Keratinocyte (primary cell): ENCODE data around the gene SMIM7. TPM values are rescaled to one million over a fixed set of nuclear protein-coding genes. Genes with fewer than 3 reads are reported as not detected.

ENCODE experiments used
- DNase-seq: peaks from one replicate; pipeline ENCODE4 v3.0.0-alpha.2; 2011; ENCODE audit warnings: low read depth, missing footprints, low spot score
- FAIRE-seq: peaks from 2 replicates; lab custom pipeline; 2011; peaks lifted over from hg19 to GRCh38; lab: Jason Lieb, UNC
- H2AFZ ChIP-seq: 2 replicates; pipeline ENCODE4 v1.6.0; 2012; ENCODE audit warnings: low read length, control low read depth, inconsistent platforms; ENCODE audit not compliant: control insufficient read depth
- H3K27ac ChIP-seq: 2 replicates; pipeline ENCODE4 v1.5.1; 2011; ENCODE audit warnings: low read length; ENCODE audit not compliant: control insufficient read depth, insufficient read depth
- H3K27me3 ChIP-seq: 3 replicates; pipeline ENCODE4 v1.6.0; 2011; ENCODE audit warnings: low read length; ENCODE audit not compliant: control insufficient read depth, insufficient read depth; ENCODE audit errors: extremely low read depth
- H3K36me3 ChIP-seq, 2 experiments: 2 replicates in 1 of 2; 3 replicates in 1 of 2; pipeline ENCODE4 v1.5.1; 2011; ENCODE audit warnings: low read length in 2 of 2, mild to moderate bottlenecking in 1 of 2; ENCODE audit not compliant: control insufficient read depth in 2 of 2, insufficient read depth in 2 of 2; ENCODE audit errors: extremely low read depth in 1 of 2
- H3K4me1 ChIP-seq: 3 replicates; pipeline ENCODE4 v1.5.1; 2011; ENCODE audit warnings: low read length; ENCODE audit not compliant: control insufficient read depth, insufficient read depth; ENCODE audit errors: extremely low read depth
- H3K4me2 ChIP-seq: 3 replicates; pipeline ENCODE4 v1.6.0; 2011; ENCODE audit warnings: low read depth, low read length; ENCODE audit not compliant: control insufficient read depth, insufficient read depth; ENCODE audit errors: extremely low read depth
- H3K4me3 ChIP-seq, 3 experiments: fragments of 200-600 bp in 1 of 3; sonication (generic) in 1 of 3; 2 replicates in 2 of 3; 3 replicates in 1 of 3; pipeline ENCODE4 v1.5.1; 2011 to 2016; ENCODE audit warnings: low read length in 3 of 3, mild to moderate bottlenecking in 3 of 3, control low read depth in 2 of 3, inconsistent platforms in 1 of 3, low read depth in 1 of 3, mixed read lengths in 1 of 3, mixed run types in 1 of 3, moderate library complexity in 1 of 3; ENCODE audit not compliant: control insufficient read depth in 2 of 3, insufficient read depth in 2 of 3; ENCODE audit errors: extremely low read depth in 1 of 3
- H3K79me2 ChIP-seq: 2 replicates; pipeline ENCODE4 v1.6.0; 2012; ENCODE audit warnings: low read length; ENCODE audit not compliant: control insufficient read depth, insufficient read depth
- H3K9ac ChIP-seq: 3 replicates; pipeline ENCODE4 v1.6.0; 2011; ENCODE audit warnings: low read length; ENCODE audit not compliant: control insufficient read depth, insufficient read depth; ENCODE audit errors: extremely low read depth
- H3K9me1 ChIP-seq: 3 replicates; pipeline ENCODE4 v1.6.0; 2011; ENCODE audit warnings: low read length; ENCODE audit not compliant: control insufficient read depth, insufficient read depth; ENCODE audit errors: extremely low read depth
- H3K9me3 ChIP-seq: 2 replicates; pipeline ENCODE4 v1.5.1; 2012; ENCODE audit warnings: low read depth, low read length; ENCODE audit not compliant: control insufficient read depth
- H4K20me1 ChIP-seq: 3 replicates; pipeline ENCODE4 v1.6.0; 2011; ENCODE audit warnings: low read length; ENCODE audit not compliant: control insufficient read depth, insufficient read depth; ENCODE audit errors: extremely low read depth
- CTCF ChIP-seq, 3 experiments: IDR thresholded peaks in 1 of 3; conservative IDR thresholded peaks in 1 of 3; optimal IDR thresholded peaks in 1 of 3; 2 replicates in 2 of 3; 3 replicates in 1 of 3; pipeline versions ENCODE3 to v1.5.1; 2011; ENCODE audit warnings: low read length in 3 of 3, mild to moderate bottlenecking in 3 of 3, moderate library complexity in 2 of 3, control low read depth in 1 of 3, inconsistent platforms in 1 of 3; ENCODE audit not compliant: insufficient read depth in 2 of 3; ENCODE audit errors: extremely low read depth in 1 of 3
- EZH2 ChIP-seq: IDR thresholded peaks from one replicate; pipeline ENCODE4 v1.6.1; 2012; ENCODE audit warnings: inconsistent platforms, mild to moderate bottlenecking, low read length, moderate library complexity
- dilution Hi-C: fragments of 300-500 bp; cut with MboI; formaldehyde crosslinking; loops from one replicate; pipeline ENCODE4 v1.7.0; 2020; ENCODE audit warnings: low sequenced_read_pairs; ENCODE audit not compliant: extremely low pct_ligation_motif_present
- polyA plus RNA-seq, 5 experiments: library from polyadenylated mRNA; depleted of rRNA in 3 of 5; stranded (reverse) in 3 of 5; stranded (forward) in 1 of 5; unstranded in 1 of 5; fragments of >200 nt; gene quantifications; 1 replicate in 1 of 5; 2 replicates in 3 of 5; 3 replicates in 1 of 5; pipeline versions ENCODE4 v1.2.1 to v1.2.3, GENCODE V29; 2011 to 2012; ENCODE audit warnings: missing spikeins in 2 of 5, low read depth in 1 of 5, low replicate concordance in 1 of 5

The SMIM7 gene
- polyA plus RNA-seq, 1 donor (not counting 4 experiments of a cell fraction or from before 2014, with no cell fraction given) = 79.1 TPM

- H3K4me2 ChIP-seq = no peak overlapping the region
- dilution Hi-C loops = no loop called here
- H3K4me1 ChIP-seq = peaks cover 7% of the 10 kb centered on the region
- peaks cover 51% of the 10 kb centered on the region for H3K79me2 ChIP-seq
- H3K9me1 ChIP-seq = no peaks in the 10 kb centered on the region
- no peak overlapping the region for H3K27ac ChIP-seq
- H3K9ac ChIP-seq = no peak overlapping the region
- no peak for TF ChIP-seq CTCF (optimal IDR thresholded peaks at IDR 0.05 in 1 of 3, IDR thresholded peaks at IDR 0.05 in 1 of 3, conservative IDR thresholded peaks at IDR 0.05 in 1 of 3; ENCODE audit: extremely low read depth in 1 of 3, insufficient read depth in 2 of 3, low read length in 3 of 3)
- TF ChIP-seq EZH2 = no peak
- peaks cover 46 to 52% of the 10 kb centered on the region in 2 experiments for H3K36me3 ChIP-seq
- H4K20me1 ChIP-seq = peaks cover 5% of the 10 kb centered on the region
- H3K4me3 ChIP-seq = no peak overlapping the region
- H3K27me3 ChIP-seq = no peaks in the 10 kb centered on the region
- no peak for DNase-seq
- no peak for FAIRE-seq
- H2AFZ ChIP-seq = no peak overlapping the region
- H3K9me3 ChIP-seq = no peaks in the 10 kb centered on the region
Measured at GRCh38 chr19:16654627-16655026, 5.3 kb downstream of the SMIM7 start.

- Histone ChIP-seq H3K4me1 (peaks cover 4% of the 10 kb centered on the region), H3K4me2 (no peak overlapping the region), H3K9me1 (no peaks in the 10 kb centered on the region), H2AFZ (no peak overlapping the region), H3K9me3 (no peaks in the 10 kb centered on the region), H3K36me3 (peaks cover 46 to 52% of the 10 kb centered on the region in 2 experiments), H3K27me3 (no peaks in the 10 kb centered on the region), H3K27ac (no peak overlapping the region), H4K20me1 (peaks cover 5% of the 10 kb centered on the region), H3K79me2 (peaks cover 46% of the 10 kb centered on the region), H3K9ac (no peak overlapping the region), H3K4me3 (no peak overlapping the region)
- no peak for DNase-seq
- dilution Hi-C loops = no loop called here
- FAIRE-seq = no peak
- TF ChIP-seq EZH2 (no peak), CTCF (optimal IDR thresholded peaks at IDR 0.05 in 1 of 3, IDR thresholded peaks at IDR 0.05 in 1 of 3, conservative IDR thresholded peaks at IDR 0.05 in 1 of 3; ENCODE audit: extremely low read depth in 1 of 3, insufficient read depth in 2 of 3, low read length in 3 of 3) (no peak)
Measured at GRCh38 chr19:16654140-16654539, 5.8 kb downstream of the SMIM7 start.
